DMS153 (cell line): Measurements from ENCODE around the gene KCNMA1.
"Not testable (repeated sequence)": the region's sequence is repeated elsewhere in the genome, so short reads cannot be mapped to it uniquely, and the experiment has no call there.

ENCODE experiments used
- DNase-seq: peaks from one replicate; lab custom pipeline; 2025; lab: John Stamatoyannopoulos, UW

The KCNMA1 gene

DNA sequence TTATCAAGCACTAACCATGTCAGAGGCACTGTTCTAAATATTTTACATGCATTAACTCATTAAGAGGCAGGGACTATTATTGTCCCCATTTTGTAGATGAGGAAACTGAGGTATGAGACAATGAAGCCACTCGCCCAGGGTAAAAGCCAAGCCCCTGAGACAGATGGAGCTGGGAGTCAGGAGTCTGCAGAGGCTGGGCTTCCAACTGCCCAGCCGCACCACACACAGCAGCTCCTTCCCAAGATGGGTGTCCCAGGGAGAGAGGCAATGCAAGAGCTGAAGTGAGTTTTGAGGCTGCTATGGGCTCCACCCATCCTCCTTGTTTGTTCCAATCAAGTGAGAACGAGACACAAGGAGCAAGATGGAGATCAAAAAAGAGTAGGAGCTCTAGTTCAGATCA lies 244.2 kb downstream of the KCNMA1 start:
- no peak for DNase-seq

- DNase-seq, result peak; percentile 94
These were observed 244.8 kb downstream of the KCNMA1 start for GRCh38 chr10:77392851-77393250.

GRCh38 chr10:77392236-77392721 lies 245.3 kb downstream of the KCNMA1 start:
- peak; percentile 64 for DNase-seq

DNA sequence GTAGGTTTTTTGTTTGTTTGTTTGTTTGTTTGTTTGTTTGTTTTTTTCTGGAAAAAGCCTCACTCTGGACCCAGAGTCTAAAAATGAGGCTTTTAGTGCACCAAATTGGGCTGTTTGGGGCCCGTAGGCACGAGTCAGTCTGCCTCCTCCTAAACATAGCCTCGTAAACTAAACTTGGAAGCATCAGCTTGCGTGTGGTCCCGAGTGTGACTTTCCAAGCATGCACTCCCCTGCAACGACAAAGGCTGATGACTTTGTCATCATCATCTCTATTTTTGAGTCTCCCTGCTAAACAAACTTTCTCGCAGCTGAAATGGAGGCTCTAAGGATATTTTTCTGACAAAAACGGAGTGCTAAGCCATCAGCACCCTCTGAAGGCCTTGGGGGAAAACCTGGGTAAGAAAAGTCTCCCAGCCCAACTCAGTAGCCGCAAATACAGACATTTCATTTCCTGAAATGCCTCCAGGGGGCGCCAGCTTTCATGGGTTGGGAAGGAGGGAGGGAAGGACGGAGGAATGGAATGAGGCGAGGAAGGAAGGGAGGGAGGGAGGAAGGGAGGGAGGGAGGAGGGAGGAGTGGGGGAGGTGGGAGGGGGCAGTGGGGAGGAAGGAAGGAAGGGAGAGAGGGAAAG lies 245.9 kb downstream of the KCNMA1 start:
- DNase-seq, result peak; percentile 64

- DNase-seq, result no peak
These were observed 247.1 kb downstream of the KCNMA1 start for GRCh38 chr10:77390481-77390891.

GRCh38 chr10:77388571-77389100 lies 249.0 kb downstream of the KCNMA1 start:
- no peak for DNase-seq

- DNase-seq, result not testable (repeated sequence)
These were observed 249.9 kb downstream of the KCNMA1 start for GRCh38 chr10:77387701-77388100.

GRCh38 chr10:77387247-77387646 lies 250.4 kb downstream of the KCNMA1 start:
- DNase-seq, result no peak

GRCh38 chr10:77386838-77387237 lies 250.8 kb downstream of the KCNMA1 start:
- no peak for DNase-seq

DNA sequence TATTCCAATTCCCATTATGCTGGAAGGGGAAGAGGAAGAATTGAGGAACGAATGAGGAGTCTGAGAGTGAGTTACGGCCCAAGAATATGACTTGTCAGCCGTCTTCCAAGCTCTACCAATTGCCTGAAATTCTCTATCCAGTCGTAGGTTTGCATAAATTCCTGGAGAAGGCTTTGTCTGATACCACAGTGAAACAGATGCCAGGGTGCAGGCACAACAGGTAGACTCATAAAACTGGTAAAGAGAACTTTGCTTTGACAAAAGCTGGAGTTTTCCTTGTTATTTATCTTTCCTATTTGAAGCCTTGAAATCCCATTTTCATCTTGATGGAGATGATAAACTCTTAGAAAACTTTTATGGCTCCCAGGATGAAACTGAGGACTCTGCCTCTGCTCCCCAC lies 251.2 kb downstream of the KCNMA1 start:
- no peak for DNase-seq

GRCh38 chr10:77385315-77385714 lies 252.3 kb downstream of the KCNMA1 start:
- DNase-seq, result no peak

- peak; percentile 36 for DNase-seq
These were observed 253.6 kb downstream of the KCNMA1 start for GRCh38 chr10:77383861-77384553.

GRCh38 chr10:77381750-77382149 lies 255.9 kb downstream of the KCNMA1 start:
- DNase-seq, result no peak

DNA sequence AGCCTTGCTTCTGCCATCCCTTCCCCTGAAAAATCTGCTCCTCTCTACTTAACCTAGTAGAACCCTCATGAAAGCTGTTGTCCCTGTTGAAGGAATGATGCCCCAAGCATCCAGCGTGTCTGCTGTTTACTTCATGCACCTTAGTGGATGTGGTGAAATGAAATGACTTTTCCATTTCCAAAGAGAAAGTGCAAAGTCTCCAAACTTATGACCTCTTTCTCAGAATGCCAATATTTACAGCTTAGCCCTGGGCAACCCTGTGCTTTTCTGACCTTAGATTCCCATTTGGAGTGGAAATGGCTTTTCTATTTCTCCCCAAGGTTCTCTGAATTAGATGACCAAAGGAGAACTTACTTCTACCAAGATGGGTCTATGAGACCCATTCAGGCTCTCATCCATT lies 256.9 kb downstream of the KCNMA1 start:
- no peak for DNase-seq

DNA sequence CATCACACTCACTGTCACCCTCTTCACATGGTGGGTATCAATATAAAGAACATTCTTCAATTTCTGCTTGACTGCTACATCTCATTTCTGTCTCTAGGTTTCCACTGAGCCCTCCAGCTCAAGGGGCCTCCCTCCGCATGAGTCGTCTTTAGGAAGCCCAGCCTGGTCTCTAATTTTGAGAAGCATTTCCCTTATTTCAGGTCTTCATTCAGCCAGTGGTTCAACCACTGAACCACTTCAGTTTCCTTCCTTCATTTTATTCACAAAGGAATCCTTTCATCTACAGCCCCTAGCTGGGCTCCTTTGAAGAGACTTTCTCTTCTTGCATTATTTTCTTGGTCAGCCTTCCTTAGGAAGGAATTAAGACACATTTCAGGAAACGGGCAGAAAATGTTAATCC lies 257.4 kb downstream of the KCNMA1 start:
- DNase-seq, result no peak

GRCh38 chr10:77378366-77379349 lies 258.9 kb downstream of the KCNMA1 start:
- DNase-seq, result no peak

DNA sequence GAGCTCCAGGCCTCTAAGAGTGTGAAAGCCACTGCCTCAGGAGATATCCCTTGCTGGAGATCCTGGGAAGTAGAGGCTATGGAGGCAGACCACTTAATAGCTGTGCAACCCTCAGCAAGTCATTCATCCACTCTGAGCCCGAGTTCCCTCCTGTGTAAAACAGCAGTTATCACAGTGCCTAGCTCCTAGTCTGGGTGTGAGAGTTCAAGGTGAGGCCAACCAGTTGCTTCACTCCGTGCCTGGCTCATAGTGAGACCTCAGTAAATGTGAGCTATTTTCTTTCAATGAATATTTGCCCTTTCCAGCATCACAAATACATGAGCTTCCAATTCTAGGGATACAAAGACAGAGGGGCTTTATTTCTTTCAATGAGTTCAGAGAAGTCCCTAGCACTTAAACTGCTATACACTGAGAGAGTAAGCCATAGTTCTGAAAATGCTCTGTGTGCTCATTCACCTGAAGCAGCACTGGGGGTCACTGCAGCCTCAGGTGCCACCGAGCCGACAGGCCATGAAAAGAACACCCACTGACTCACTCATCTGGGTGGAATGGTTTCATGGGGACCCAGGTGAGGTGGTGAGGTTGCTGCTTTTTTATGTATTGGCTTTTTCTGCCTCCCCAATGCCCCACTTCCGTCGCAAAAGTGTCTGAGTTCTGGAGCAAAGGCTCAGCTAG lies 259.8 kb downstream of the KCNMA1 start:
- DNase-seq, result no peak

- DNase-seq, result no peak
These were observed 260.6 kb downstream of the KCNMA1 start for GRCh38 chr10:77377034-77377433.

- DNase-seq, result no peak
These were observed 263.4 kb downstream of the KCNMA1 start for GRCh38 chr10:77374189-77374656.

DNA sequence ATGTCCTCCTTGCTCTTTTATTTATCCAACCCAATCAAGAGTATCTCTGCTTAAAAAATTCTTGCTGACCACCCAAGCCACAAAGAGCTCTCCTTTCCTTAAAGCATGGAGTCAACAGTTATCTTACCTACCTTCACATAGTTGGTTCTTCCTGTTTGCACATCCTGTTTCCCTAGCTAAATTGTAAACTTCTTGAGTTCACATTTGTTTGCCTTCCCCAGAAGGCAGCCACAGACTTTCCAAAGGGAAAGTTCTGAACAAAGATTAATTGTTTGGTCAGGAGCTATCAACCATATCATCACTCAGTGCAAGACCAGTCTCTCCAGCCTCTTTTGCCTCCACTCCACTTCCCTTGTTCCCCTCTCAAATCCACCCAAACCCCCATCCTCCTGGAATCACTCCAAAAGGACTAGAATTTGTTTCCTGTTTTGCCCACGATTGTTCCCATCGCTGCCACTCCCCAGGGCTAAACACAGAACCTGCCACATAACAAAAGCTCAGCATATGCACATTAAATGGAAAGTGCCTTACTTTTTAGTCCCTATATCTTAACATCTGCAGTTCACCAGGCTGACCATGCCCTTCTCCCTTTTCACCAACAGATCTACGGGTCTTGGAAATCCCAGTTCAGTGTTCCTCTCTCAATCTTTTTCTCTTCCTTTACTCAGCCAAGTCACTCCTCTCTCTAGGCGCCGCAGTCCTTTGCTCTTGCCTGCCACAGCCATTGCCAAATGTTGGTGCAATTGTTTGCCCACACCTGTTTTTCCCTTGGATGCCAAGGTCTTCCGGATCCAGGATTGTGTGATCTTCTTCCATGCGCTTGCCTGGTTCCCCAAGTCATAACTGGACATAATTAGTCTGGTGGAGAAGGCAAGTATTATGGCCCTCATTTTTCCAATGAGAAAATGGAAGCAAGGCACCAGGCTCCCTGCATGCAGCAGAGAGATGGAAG lies 265.5 kb downstream of the KCNMA1 start:
- no peak for DNase-seq
